ENCODE data around the gene SALL1.

DNA sequence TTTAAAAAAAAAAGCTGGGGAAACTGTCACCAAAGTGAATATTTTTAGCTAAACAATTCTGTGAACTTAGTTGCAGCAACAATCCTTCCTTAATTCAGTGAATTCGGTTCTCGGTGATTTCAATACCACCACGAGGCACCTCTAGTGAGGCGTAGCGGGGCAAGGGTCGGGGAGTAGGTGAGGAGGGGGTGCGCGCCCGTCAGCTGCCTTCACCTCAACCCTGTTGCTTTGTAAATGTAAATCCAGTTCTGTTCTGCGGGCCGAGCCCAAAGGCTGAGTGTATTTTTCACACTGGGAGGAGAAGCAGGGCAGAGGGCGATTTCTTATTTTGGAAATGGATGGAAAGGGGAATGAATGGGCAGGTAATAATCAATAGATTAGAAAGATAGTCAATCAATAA, 17.4 kb downstream of the SALL1 start:
- TF ChIP-seq, protein P1, sequence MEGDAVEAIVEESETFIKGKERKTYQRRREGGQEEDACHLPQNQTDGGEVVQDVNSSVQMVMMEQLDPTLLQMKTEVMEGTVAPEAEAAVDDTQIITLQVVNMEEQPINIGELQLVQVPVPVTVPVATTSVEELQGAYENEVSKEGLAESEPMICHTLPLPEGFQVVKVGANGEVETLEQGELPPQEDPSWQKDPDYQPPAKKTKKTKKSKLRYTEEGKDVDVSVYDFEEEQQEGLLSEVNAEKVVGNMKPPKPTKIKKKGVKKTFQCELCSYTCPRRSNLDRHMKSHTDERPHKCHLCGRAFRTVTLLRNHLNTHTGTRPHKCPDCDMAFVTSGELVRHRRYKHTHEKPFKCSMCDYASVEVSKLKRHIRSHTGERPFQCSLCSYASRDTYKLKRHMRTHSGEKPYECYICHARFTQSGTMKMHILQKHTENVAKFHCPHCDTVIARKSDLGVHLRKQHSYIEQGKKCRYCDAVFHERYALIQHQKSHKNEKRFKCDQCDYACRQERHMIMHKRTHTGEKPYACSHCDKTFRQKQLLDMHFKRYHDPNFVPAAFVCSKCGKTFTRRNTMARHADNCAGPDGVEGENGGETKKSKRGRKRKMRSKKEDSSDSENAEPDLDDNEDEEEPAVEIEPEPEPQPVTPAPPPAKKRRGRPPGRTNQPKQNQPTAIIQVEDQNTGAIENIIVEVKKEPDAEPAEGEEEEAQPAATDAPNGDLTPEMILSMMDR (IDR thresholded peaks at IDR 0.05; ENCODE audit: low read depth, low read length): no peak
- TF ChIP-seq, protein P2, sequence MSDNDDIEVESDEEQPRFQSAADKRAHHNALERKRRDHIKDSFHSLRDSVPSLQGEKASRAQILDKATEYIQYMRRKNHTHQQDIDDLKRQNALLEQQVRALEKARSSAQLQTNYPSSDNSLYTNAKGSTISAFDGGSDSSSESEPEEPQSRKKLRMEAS (IDR thresholded peaks at IDR 0.05; ENCODE audit: low read depth, low read length): no peak
- no peak for TF ChIP-seq POLR2A (IDR thresholded peaks at IDR 0.05; ENCODE audit: extremely low read depth, insufficient read length)
- TF ChIP-seq MYC (IDR thresholded peaks at IDR 0.05; ENCODE audit: low read depth, low read length): no peak
